Stimulated activated CD8-positive, alpha-beta memory T cell treated with anti-CD3 and anti-CD28 coated beads, Interleukin-15, amount 100 ng/mL, for 48 hours (primary cell): ENCODE measurements around the gene KRT12.
"Not testable (repeated sequence)": the region's sequence is repeated elsewhere in the genome, so short reads cannot be mapped to it uniquely, and the experiment has no call there.

Experiments used
- DNase-seq, 2 donors: peaks; one replicate each; pipeline ENCODE4 v3.0.0-alpha.2; 2020; ENCODE audit warnings: low read depth in 2 of 2

Gene KRT12

GRCh38 chr17:40815381-40815780, 51.6 kb downstream of the KRT12 start:
- no peak for DNase-seq

- not testable (repeated sequence) for DNase-seq
Measured at GRCh38 chr17:40814657-40815056, 52.4 kb downstream of the KRT12 start.

- no peak for DNase-seq
Measured at GRCh38 chr17:40813804-40814203, 53.2 kb downstream of the KRT12 start.

- no peak for DNase-seq
Measured at GRCh38 chr17:40812639-40813038, 54.4 kb downstream of the KRT12 start.
